ENCODE measurements around the gene GPR6. TPM values are rescaled to one million over a fixed set of nuclear protein-coding genes. Genes with fewer than 3 reads are reported as not detected.

GPR6 gene
- total RNA-seq, 4 donors from 2014 or later, result not detected

GRCh38 chr6:109999740-110000139 lies 21.6 kb downstream of the GPR6 start:
- no peaks in the 10 kb centered on the region for H3K27me3 ChIP-seq
- no peak for DNase-seq (ENCODE audit: low spot score in 2 of 2)
- H3K36me3 ChIP-seq, result no peaks in the 10 kb centered on the region
- no peak for TF ChIP-seq POLR2AphosphoS5 (IDR thresholded peaks at IDR 0.05)
- WGBS, result 89% methylated on average over 3 of the region's 3 CpGs
- H3K27ac ChIP-seq, result no peak overlapping the region
- no peaks in the 10 kb centered on the region for H3K9me3 ChIP-seq
- no peak overlapping the region for H3K4me3 ChIP-seq
- H3K4me1 ChIP-seq, result no peaks in the 10 kb centered on the region

- no peak overlapping the region for H3K27ac ChIP-seq
- no peak overlapping the region for H3K4me3 ChIP-seq
- 78% methylated on average over 5 of the region's 5 CpGs for WGBS
- no peak for DNase-seq (ENCODE audit: low spot score in 2 of 2)
- no peaks in the 10 kb centered on the region for H3K4me1 ChIP-seq
- H3K27me3 ChIP-seq, result no peaks in the 10 kb centered on the region
- H3K36me3 ChIP-seq, result no peaks in the 10 kb centered on the region
- no peaks in the 10 kb centered on the region for H3K9me3 ChIP-seq
- TF ChIP-seq POLR2A (IDR thresholded peaks at IDR 0.05), result no peak
- TF ChIP-seq EP300 (IDR thresholded peaks at IDR 0.05), result no peak
- TF ChIP-seq POLR2AphosphoS5 (IDR thresholded peaks at IDR 0.05), result no peak
Observed at GRCh38 chr6:110002676-110003075, 24.6 kb downstream of the GPR6 start.

- no peak for TF ChIP-seq POLR2AphosphoS5 (IDR thresholded peaks at IDR 0.05)
- TF ChIP-seq, protein P1, sequence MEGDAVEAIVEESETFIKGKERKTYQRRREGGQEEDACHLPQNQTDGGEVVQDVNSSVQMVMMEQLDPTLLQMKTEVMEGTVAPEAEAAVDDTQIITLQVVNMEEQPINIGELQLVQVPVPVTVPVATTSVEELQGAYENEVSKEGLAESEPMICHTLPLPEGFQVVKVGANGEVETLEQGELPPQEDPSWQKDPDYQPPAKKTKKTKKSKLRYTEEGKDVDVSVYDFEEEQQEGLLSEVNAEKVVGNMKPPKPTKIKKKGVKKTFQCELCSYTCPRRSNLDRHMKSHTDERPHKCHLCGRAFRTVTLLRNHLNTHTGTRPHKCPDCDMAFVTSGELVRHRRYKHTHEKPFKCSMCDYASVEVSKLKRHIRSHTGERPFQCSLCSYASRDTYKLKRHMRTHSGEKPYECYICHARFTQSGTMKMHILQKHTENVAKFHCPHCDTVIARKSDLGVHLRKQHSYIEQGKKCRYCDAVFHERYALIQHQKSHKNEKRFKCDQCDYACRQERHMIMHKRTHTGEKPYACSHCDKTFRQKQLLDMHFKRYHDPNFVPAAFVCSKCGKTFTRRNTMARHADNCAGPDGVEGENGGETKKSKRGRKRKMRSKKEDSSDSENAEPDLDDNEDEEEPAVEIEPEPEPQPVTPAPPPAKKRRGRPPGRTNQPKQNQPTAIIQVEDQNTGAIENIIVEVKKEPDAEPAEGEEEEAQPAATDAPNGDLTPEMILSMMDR (IDR thresholded peaks at IDR 0.05), result no peak
- TF ChIP-seq POLR2A (IDR thresholded peaks at IDR 0.05), result no peak
- TF ChIP-seq EP300 (IDR thresholded peaks at IDR 0.05), result no peak
- DNase-seq (ENCODE audit: low spot score in 2 of 2), result no peak
- no peak overlapping the region for H3K27ac ChIP-seq
- no peaks in the 10 kb centered on the region for H3K27me3 ChIP-seq
- H3K4me3 ChIP-seq, result no peak overlapping the region
- H3K36me3 ChIP-seq, result no peaks in the 10 kb centered on the region
- WGBS, result 59% methylated on average over 6 of the region's 6 CpGs
- no peaks in the 10 kb centered on the region for H3K4me1 ChIP-seq
- no peaks in the 10 kb centered on the region for H3K9me3 ChIP-seq
Observed at GRCh38 chr6:110013386-110013785, 35.3 kb downstream of the GPR6 start.

DNA sequence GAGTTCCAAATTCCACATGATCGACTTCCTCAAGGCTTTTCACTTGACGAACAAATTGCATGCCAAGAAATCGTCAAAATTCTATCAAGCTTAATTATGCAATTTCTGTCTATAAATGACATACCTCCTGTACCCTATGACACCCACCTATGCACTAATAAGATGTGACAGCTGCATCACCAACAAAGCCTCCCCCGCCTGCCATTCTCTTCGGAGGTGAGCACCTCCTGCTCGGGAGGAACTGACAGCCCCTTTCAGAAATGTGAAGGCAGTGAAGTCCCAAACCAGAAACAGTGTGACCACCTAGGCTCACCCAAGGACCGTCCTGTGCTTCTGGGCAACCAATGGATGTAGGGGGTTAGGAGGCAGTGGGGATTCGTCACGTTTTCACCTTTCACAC lies 37.1 kb downstream of the GPR6 start:
- Histone ChIP-seq H3K4me1 (no peaks in the 10 kb centered on the region), H3K27ac (no peak overlapping the region), H3K4me3 (no peak overlapping the region), H3K9me3 (no peaks in the 10 kb centered on the region), H3K36me3 (no peaks in the 10 kb centered on the region), H3K27me3 (no peaks in the 10 kb centered on the region)
- no peak for DNase-seq (ENCODE audit: low spot score in 2 of 2)
- TF ChIP-seq POLR2A (IDR thresholded peaks at IDR 0.05), result no peak
- WGBS, result 84% methylated on average over 9 of the region's 9 CpGs

DNA sequence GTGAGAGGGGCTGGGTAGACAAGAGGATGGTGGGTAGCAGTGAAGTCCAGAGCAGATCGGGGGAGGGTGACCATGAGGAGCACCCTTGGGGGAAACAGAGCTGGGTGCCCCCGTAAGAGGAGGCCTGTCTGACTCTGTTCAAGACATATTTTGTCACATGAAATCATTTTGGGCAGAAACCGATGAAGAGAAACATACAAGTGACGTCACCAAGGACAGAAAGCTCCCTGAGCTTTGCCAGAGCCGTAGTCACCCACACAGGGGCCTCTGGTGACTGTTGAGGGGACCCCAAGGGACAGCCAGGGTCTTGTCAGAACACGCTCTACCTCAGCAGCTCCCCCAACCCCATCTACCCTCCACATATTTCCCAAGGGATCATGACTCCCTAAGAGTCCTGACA lies 39.2 kb downstream of the GPR6 start:
- H3K9me3 ChIP-seq, result no peaks in the 10 kb centered on the region
- no peaks in the 10 kb centered on the region for H3K27me3 ChIP-seq
- DNase-seq (ENCODE audit: low spot score in 2 of 2), result no peak
- WGBS, result 66% methylated on average over 6 of the region's 6 CpGs
- no peak overlapping the region for H3K27ac ChIP-seq
- H3K4me3 ChIP-seq, result no peak overlapping the region
- TF ChIP-seq EP300 (IDR thresholded peaks at IDR 0.05), result no peak
- TF ChIP-seq POLR2AphosphoS5 (IDR thresholded peaks at IDR 0.05), result no peak
- no peak for TF ChIP-seq POLR2A (IDR thresholded peaks at IDR 0.05)
- TF ChIP-seq, protein P1 (IDR thresholded peaks at IDR 0.05), result no peak
- no peaks in the 10 kb centered on the region for H3K4me1 ChIP-seq
- no peaks in the 10 kb centered on the region for H3K36me3 ChIP-seq

DNA sequence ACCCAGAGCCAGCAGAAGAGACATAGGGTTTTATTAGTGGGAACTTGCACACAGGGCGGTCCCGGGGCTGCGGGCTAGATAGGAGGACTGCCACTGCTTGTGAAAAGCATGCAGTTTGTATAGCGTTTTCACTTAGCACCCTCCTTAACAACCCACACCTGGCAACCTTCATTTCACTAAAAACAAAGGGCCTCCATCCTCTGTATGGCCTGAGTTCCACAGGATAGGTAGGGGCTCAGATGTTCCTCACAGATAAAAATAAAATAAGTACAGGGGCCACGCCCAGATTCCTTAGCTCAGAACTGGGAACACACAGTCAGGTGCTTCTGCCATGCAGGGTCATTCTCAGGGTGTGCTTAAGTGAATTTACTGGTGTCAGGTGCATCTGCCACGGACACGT lies 39.8 kb downstream of the GPR6 start:
- no peaks in the 10 kb centered on the region for H3K36me3 ChIP-seq
- H3K4me3 ChIP-seq, result no peak overlapping the region
- H3K4me1 ChIP-seq, result no peaks in the 10 kb centered on the region
- H3K27me3 ChIP-seq, result no peaks in the 10 kb centered on the region
- 71% methylated on average over 7 of the region's 7 CpGs for WGBS
- DNase-seq (ENCODE audit: low spot score in 2 of 2), result no peak
- H3K9me3 ChIP-seq, result no peaks in the 10 kb centered on the region
- no peak for TF ChIP-seq POLR2AphosphoS5 (IDR thresholded peaks at IDR 0.05)
- TF ChIP-seq, protein P1 (IDR thresholded peaks at IDR 0.05), result no peak
- no peak for TF ChIP-seq POLR2A (IDR thresholded peaks at IDR 0.05)
- TF ChIP-seq EP300 (IDR thresholded peaks at IDR 0.05), result no peak
- H3K27ac ChIP-seq, result no peak overlapping the region

DNA sequence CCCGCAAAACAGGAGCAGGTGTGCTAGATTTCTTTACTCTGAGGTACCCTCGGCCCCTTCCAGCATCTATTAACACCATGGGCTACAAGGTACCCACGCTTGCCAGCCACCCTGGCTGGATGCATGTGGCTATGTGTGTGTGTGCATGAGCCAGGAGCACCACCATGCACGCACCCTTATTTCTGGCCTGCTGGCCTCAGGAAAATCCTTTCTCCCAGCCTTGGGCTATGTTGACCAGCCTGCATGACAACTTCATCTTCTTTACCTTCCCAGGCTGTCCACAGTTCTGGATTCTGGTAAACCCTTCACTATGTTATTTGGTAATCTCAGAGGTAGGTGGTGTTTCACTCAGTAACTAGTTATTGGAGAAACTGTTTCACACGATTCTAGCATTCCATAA lies 40.4 kb downstream of the GPR6 start:
- Histone ChIP-seq H3K27me3 (no peaks in the 10 kb centered on the region), H3K27ac (no peak overlapping the region), H3K4me3 (no peak overlapping the region), H3K4me1 (no peaks in the 10 kb centered on the region), H3K9me3 (no peaks in the 10 kb centered on the region), H3K36me3 (no peaks in the 10 kb centered on the region)
- 80% methylated on average over 5 of the region's 5 CpGs for WGBS
- no peak for DNase-seq (ENCODE audit: low spot score in 2 of 2)
- TF ChIP-seq POLR2A (IDR thresholded peaks at IDR 0.05), result no peak
- TF ChIP-seq, protein P1 (IDR thresholded peaks at IDR 0.05), result no peak
- no peak for TF ChIP-seq POLR2AphosphoS5 (IDR thresholded peaks at IDR 0.05)
- TF ChIP-seq EP300 (IDR thresholded peaks at IDR 0.05), result no peak

Measured in suprapubic skin (tissue), 4 donors.